NCI-H2196 (cell line): ENCODE data around the gene FHIT.

Experiments
- DNase-seq: peaks from one replicate; lab custom pipeline; 2025; ENCODE audit not compliant: unreplicated experiment; lab: John Stamatoyannopoulos, UW

The FHIT gene

GRCh38 chr3:60192297-60193114 lies 1058.7 kb downstream of the FHIT start:
- no peak for DNase-seq

- no peak for DNase-seq
These were observed 1061.2 kb downstream of the FHIT start for GRCh38 chr3:60190073-60190472.

- no peak for DNase-seq
These were observed 1061.9 kb downstream of the FHIT start for GRCh38 chr3:60189304-60189703.

- no peak for DNase-seq
These were observed 1062.4 kb downstream of the FHIT start for GRCh38 chr3:60188803-60189202.

- no peak for DNase-seq
These were observed 1063.9 kb downstream of the FHIT start for GRCh38 chr3:60187343-60187742.

GRCh38 chr3:60186359-60186758 lies 1064.9 kb downstream of the FHIT start:
- DNase-seq, result no peak

- no peak for DNase-seq
These were observed 1066.1 kb downstream of the FHIT start for GRCh38 chr3:60185161-60185560.

GRCh38 chr3:60182697-60183096 lies 1068.6 kb downstream of the FHIT start:
- no peak for DNase-seq

- DNase-seq, result no peak
These were observed 1072.2 kb downstream of the FHIT start for GRCh38 chr3:60178931-60179653.

- DNase-seq, result no peak
These were observed 1073.5 kb downstream of the FHIT start for GRCh38 chr3:60177726-60178125.

GRCh38 chr3:60176614-60177013 lies 1074.6 kb downstream of the FHIT start:
- no peak for DNase-seq

GRCh38 chr3:60175680-60176079 lies 1075.6 kb downstream of the FHIT start:
- DNase-seq, result no peak

- DNase-seq, result no peak
These were observed 1081.5 kb downstream of the FHIT start for GRCh38 chr3:60169755-60170154.

GRCh38 chr3:60167186-60167585 lies 1084.1 kb downstream of the FHIT start:
- DNase-seq, result no peak

GRCh38 chr3:60160822-60161748 lies 1090.2 kb downstream of the FHIT start:
- DNase-seq, result no peak

GRCh38 chr3:60160111-60160821 lies 1091.0 kb downstream of the FHIT start:
- DNase-seq, result no peak

GRCh38 chr3:60158035-60158434 lies 1093.2 kb downstream of the FHIT start:
- no peak for DNase-seq

- no peak for DNase-seq
These were observed 1097.2 kb downstream of the FHIT start for GRCh38 chr3:60154011-60154410.

- DNase-seq, result no peak
These were observed 1097.8 kb downstream of the FHIT start for GRCh38 chr3:60153221-60153999.

- no peak for DNase-seq
These were observed 1101.8 kb downstream of the FHIT start for GRCh38 chr3:60149501-60149900.
